Glutamatergic neuron (in vitro differentiated cells): ENCODE measurements around the gene KRT36. TPM values are rescaled to one million over a fixed set of nuclear protein-coding genes. Genes with fewer than 3 reads are reported as not detected.

Experiments used
- DNase-seq: peaks from one replicate; pipeline ENCODE4 v3.0.0; 2022
- H3K27ac Mint-ChIP-seq: one replicate; pipeline ENCODE4 v1.8.0; 2020; ENCODE audit warnings: mild to moderate bottlenecking, mixed read lengths, inconsistent platforms; ENCODE audit not compliant: unreplicated experiment
- H3K27me3 Mint-ChIP-seq: one replicate; pipeline ENCODE4 v1.8.0; 2020; ENCODE audit warnings: mild to moderate bottlenecking, moderate library complexity, mixed read lengths, inconsistent platforms; ENCODE audit not compliant: unreplicated experiment
- H3K36me3 Mint-ChIP-seq: one replicate; pipeline ENCODE4 v1.8.0; 2020; ENCODE audit warnings: mild to moderate bottlenecking, mixed read lengths, inconsistent platforms; ENCODE audit not compliant: unreplicated experiment
- H3K4me1 Mint-ChIP-seq: one replicate; pipeline ENCODE4 v1.8.0; 2020; ENCODE audit warnings: mild to moderate bottlenecking, low read depth, mixed read lengths, inconsistent platforms; ENCODE audit not compliant: unreplicated experiment
- H3K4me3 Mint-ChIP-seq: one replicate; pipeline ENCODE4 v1.8.0; 2020; ENCODE audit warnings: mild to moderate bottlenecking, mixed read lengths, inconsistent platforms; ENCODE audit not compliant: unreplicated experiment
- H3K9me3 Mint-ChIP-seq: one replicate; pipeline ENCODE4 v1.8.0; 2020; ENCODE audit warnings: mild to moderate bottlenecking, moderate library complexity, mixed read lengths, inconsistent platforms; ENCODE audit not compliant: unreplicated experiment
- CTCF ChIP-seq: fragments of 200-600 bp; sonication (generic); IDR thresholded peaks from one replicate; pipeline ENCODE4 v1.5.0; 2021; ENCODE audit not compliant: partially characterized antibody, unreplicated experiment
- total RNA-seq: library from RNA; stranded (reverse); fragmentation: NEBNext Ultra II Directional; extraction: Animal tissue kit (Norgen Biotek cat#: 25700); gene quantifications from one replicate; pipeline ENCODE4 v1.2.1, GENCODE V29; 2021; ENCODE audit not compliant: unreplicated experiment

Gene KRT36
- total RNA-seq, 1 donor from 2014 or later, result not detected

GRCh38 chr17:41532947-41533570 lies 43.3 kb upstream of the KRT36 start:
- H3K27ac Mint-ChIP-seq, result no peak overlapping the region
- peaks cover 15% of the 10 kb centered on the region for H3K27me3 Mint-ChIP-seq
- TF ChIP-seq CTCF, result no peak
- DNase-seq, result no peak
- no peak overlapping the region for H3K4me3 Mint-ChIP-seq
- H3K9me3 Mint-ChIP-seq, result peaks cover 9% of the 10 kb centered on the region
- H3K4me1 Mint-ChIP-seq, result peaks cover 6% of the 10 kb centered on the region
- H3K36me3 Mint-ChIP-seq, result no peaks in the 10 kb centered on the region

- peaks cover 9% of the 10 kb centered on the region for H3K9me3 Mint-ChIP-seq
- DNase-seq, result no peak
- no peaks in the 10 kb centered on the region for H3K36me3 Mint-ChIP-seq
- peaks cover 14% of the 10 kb centered on the region for H3K27me3 Mint-ChIP-seq
- no peak overlapping the region for H3K4me3 Mint-ChIP-seq
- no peak for TF ChIP-seq CTCF
- peaks cover 6% of the 10 kb centered on the region for H3K4me1 Mint-ChIP-seq
- no peak overlapping the region for H3K27ac Mint-ChIP-seq
Observed at GRCh38 chr17:41531993-41532392, 42.3 kb upstream of the KRT36 start.

GRCh38 chr17:41530062-41531048 lies 40.6 kb upstream of the KRT36 start:
- Mint-ChIP-seq H3K27ac (no peak overlapping the region), H3K4me3 (no peak overlapping the region), H3K4me1 (peaks cover 5% of the 10 kb centered on the region)

GRCh38 chr17:41529491-41529915 lies 39.8 kb upstream of the KRT36 start:
- H3K27ac Mint-ChIP-seq, result no peak overlapping the region
- no peak for TF ChIP-seq CTCF
- H3K36me3 Mint-ChIP-seq, result no peaks in the 10 kb centered on the region
- peaks cover 15% of the 10 kb centered on the region for H3K27me3 Mint-ChIP-seq
- no peak for DNase-seq
- H3K4me1 Mint-ChIP-seq, result no peaks in the 10 kb centered on the region
- no peak overlapping the region for H3K4me3 Mint-ChIP-seq
- H3K9me3 Mint-ChIP-seq, result peaks cover 4% of the 10 kb centered on the region

More at GRCh38 chr17:41530062-41531048, 40.6 kb upstream of the KRT36 start:
- DNase-seq, result no peak
- TF ChIP-seq CTCF, result no peak
- Mint-ChIP-seq H3K36me3 (no peaks in the 10 kb centered on the region), H3K9me3 (peaks cover 9% of the 10 kb centered on the region), H3K27me3 (peaks cover 16% of the 10 kb centered on the region)
